Right atrium auricular region (tissue), 2 donors: Measurements from ENCODE around the gene PANK4. TPM values are rescaled to one million over a fixed set of nuclear protein-coding genes. Genes with fewer than 3 reads are reported as not detected.

Experiments used
- DNase-seq: peaks from one replicate; pipeline ENCODE4 v3.0.0-alpha.2; 2019; ENCODE audit warnings: low spot score
- H3K27ac ChIP-seq, 2 donors: fragments of 200-600 bp; sonication (generic); 1 replicate in 1 of 2; 2 replicates in 1 of 2; pipeline ENCODE4 v1.5.1; 2016 to 2019
- H3K27me3 ChIP-seq, 2 donors: fragments of 200-600 bp; sonication (generic); one replicate each; pipeline versions ENCODE4 v1.5.1 to v1.6.0; 2017 to 2019
- H3K36me3 ChIP-seq: fragments of 200-600 bp; sonication (generic); one replicate; pipeline ENCODE4 v1.5.1; 2016
- H3K4me1 ChIP-seq, 2 donors: fragments of 200-600 bp; sonication (generic); one replicate each; pipeline versions ENCODE4 v1.5.1 to v1.6.0; 2017 to 2019
- H3K4me3 ChIP-seq, 2 donors: fragments of 200-600 bp; sonication (generic); 1 replicate in 1 of 2; 2 replicates in 1 of 2; pipeline ENCODE4 v1.5.1; 2017 to 2019; ENCODE audit warnings: mild to moderate bottlenecking in 1 of 2, moderate library complexity in 1 of 2
- H3K9me3 ChIP-seq, 2 donors: fragments of 200-600 bp; sonication (generic); one replicate each; pipeline ENCODE4 v1.5.1; 2019
- CTCF ChIP-seq, 2 donors: fragments of 200-600 bp; sonication (generic); IDR thresholded peaks; one replicate each; pipeline ENCODE4 v1.5.1; 2019; ENCODE audit warnings: antibody characterized with exemption in 2 of 2
- total RNA-seq, 2 donors: library from RNA; depleted of rRNA; stranded (reverse); fragments of >200 nt; gene quantifications; one replicate each; pipeline ENCODE4 v1.1.0, GENCODE V29; 2016

PANK4 gene
- total RNA-seq, 2 donors from 2014 or later: 27.0 to 41.5 TPM

- DNase-seq: no peak
- Histone ChIP-seq H3K9me3 (no peaks in the 10 kb centered on the region), H3K36me3 (no peaks in the 10 kb centered on the region), H3K27me3 (peaks cover 0 to 7% of the 10 kb centered on the region in 2 donors), H3K4me1 (peaks cover 0 to 10% of the 10 kb centered on the region in 2 donors), H3K4me3 (no peak overlapping the region), H3K27ac (no peak overlapping the region)
- no peak for TF ChIP-seq CTCF (IDR thresholded peaks at IDR 0.05)
These were observed 55.3 kb downstream of the PANK4 start for GRCh38 chr1:2471159-2471471.

- no peaks in the 10 kb centered on the region for H3K36me3 ChIP-seq
- H3K9me3 ChIP-seq: no peaks in the 10 kb centered on the region
- H3K4me1 ChIP-seq: peaks cover 0 to 10% of the 10 kb centered on the region in 2 donors
- H3K4me3 ChIP-seq: no peak overlapping the region
- H3K27ac ChIP-seq: no peak overlapping the region
- DNase-seq: no peak
- peaks cover 0 to 7% of the 10 kb centered on the region in 2 donors for H3K27me3 ChIP-seq
- TF ChIP-seq CTCF (IDR thresholded peaks at IDR 0.05): no peak
These were observed 55.9 kb downstream of the PANK4 start for GRCh38 chr1:2470290-2471158.

GRCh38 chr1:2469103-2469940 lies 57.1 kb downstream of the PANK4 start:
- DNase-seq: no peak
- no peak for TF ChIP-seq CTCF (IDR thresholded peaks at IDR 0.05)
- peaks cover 0 to 14% of the 10 kb centered on the region in 2 donors for H3K27me3 ChIP-seq

GRCh38 chr1:2468540-2468939 lies 57.9 kb downstream of the PANK4 start:
- Histone ChIP-seq H3K9me3 (no peaks in the 10 kb centered on the region), H3K36me3 (no peaks in the 10 kb centered on the region), H3K4me3 (no peak overlapping the region), H3K4me1 (no peaks in the 10 kb centered on the region), H3K27ac (no peak overlapping the region), H3K27me3 (peaks cover 0 to 17% of the 10 kb centered on the region in 2 donors)
- no peak for DNase-seq
- no peak for TF ChIP-seq CTCF (IDR thresholded peaks at IDR 0.05)

More at GRCh38 chr1:2469103-2469940, 57.1 kb downstream of the PANK4 start:
- Histone ChIP-seq H3K4me3 (no peak overlapping the region), H3K4me1 (no peaks in the 10 kb centered on the region), H3K9me3 (no peaks in the 10 kb centered on the region), H3K36me3 (no peaks in the 10 kb centered on the region), H3K27ac (no peak overlapping the region)

- no peak for DNase-seq
- H3K4me3 ChIP-seq: no peak overlapping the region
- H3K27me3 ChIP-seq: peaks cover 0 to 17% of the 10 kb centered on the region in 2 donors
- H3K4me1 ChIP-seq: no peaks in the 10 kb centered on the region
- H3K27ac ChIP-seq: no peak overlapping the region
- H3K9me3 ChIP-seq: no peaks in the 10 kb centered on the region
- TF ChIP-seq CTCF (IDR thresholded peaks at IDR 0.05): no peak
- no peaks in the 10 kb centered on the region for H3K36me3 ChIP-seq
These were observed 58.3 kb downstream of the PANK4 start for GRCh38 chr1:2468041-2468472.
